CD4-positive, alpha-beta T cell (primary cell): ENCODE data around the gene VEPH1. TPM values are rescaled to one million over a fixed set of nuclear protein-coding genes. Genes with fewer than 3 reads are reported as not detected.

Source experiments
- ATAC-seq: fragments of 200-7000 bp; cut with Tn5 transposase; one replicate; pipeline ENCODE4 v1.10.0; 2022; ENCODE audit warnings: mild to moderate bottlenecking; ENCODE audit not compliant: poor library complexity
- CTCF ChIA-PET: fragments of 350-600 bp; sonication (Branson Sonifier 250); formaldehyde crosslinking; loops from one replicate; lab custom pipeline; 2021; ENCODE audit warnings: antibody characterized with exemption, inconsistent platforms; lab: Charles Lee
- POLR2A ChIA-PET: fragments of 350-600 bp; sonication (Branson Sonifier 250); formaldehyde crosslinking; loops from one replicate; lab custom pipeline; 2021; ENCODE audit warnings: antibody characterized with exemption, inconsistent platforms; lab: Charles Lee
- DNase-seq, 14 experiments: peaks; one replicate each; pipeline ENCODE4 v3.0.0-alpha.2; 2013 to 2020; ENCODE audit warnings: mixed read lengths in 2 of 14
- H3K27ac ChIP-seq, 2 donors: one replicate each; pipeline versions ENCODE4 v1.5.1 to v1.7.0; 2013; ENCODE audit warnings: low read length in 2 of 2, low read depth in 1 of 2, mild to moderate bottlenecking in 1 of 2
- H3K27me3 ChIP-seq, 2 experiments: 1 replicate in 1 of 2; 2 replicates in 1 of 2; pipeline versions ENCODE4 v1.6.1 to v1.7.0; 2013; ENCODE audit warnings: low read length in 2 of 2, control low read depth in 1 of 2, mild to moderate bottlenecking in 1 of 2, moderate library complexity in 1 of 2; ENCODE audit not compliant: insufficient read depth in 2 of 2, control insufficient read depth in 1 of 2
- H3K36me3 ChIP-seq: one replicate; pipeline ENCODE4 v1.6.1; 2013; ENCODE audit warnings: low read length, control low read depth; ENCODE audit not compliant: insufficient read depth
- H3K4me1 ChIP-seq: one replicate; pipeline ENCODE4 v1.6.1; 2013; ENCODE audit warnings: low read length, control low read depth; ENCODE audit not compliant: insufficient read depth
- H3K4me3 ChIP-seq: one replicate; pipeline ENCODE4 v1.5.1; 2013; ENCODE audit warnings: mild to moderate bottlenecking, low read length, moderate library complexity
- H3K9me3 ChIP-seq, 2 experiments: 1 replicate in 1 of 2; 2 replicates in 1 of 2; pipeline versions ENCODE4 v1.6.1 to v1.7.0; 2013; ENCODE audit warnings: low read length in 2 of 2, mild to moderate bottlenecking in 2 of 2, control low read depth in 1 of 2, moderate library complexity in 1 of 2; ENCODE audit not compliant: control insufficient read depth in 1 of 2, insufficient read depth in 1 of 2
- H3K27ac Mint-ChIP-seq: one replicate; pipeline ENCODE4 v1.8.0; 2020; ENCODE audit warnings: mixed read lengths
- H3K27me3 Mint-ChIP-seq: one replicate; pipeline ENCODE4 v1.8.0; 2021; ENCODE audit warnings: mixed read lengths
- H3K36me3 Mint-ChIP-seq: one replicate; pipeline ENCODE4 v1.8.0; 2021; ENCODE audit warnings: low read depth, mixed read lengths
- H3K4me1 Mint-ChIP-seq: one replicate; pipeline ENCODE4 v1.8.0; 2021; ENCODE audit warnings: low read depth, mixed read lengths
- H3K4me3 Mint-ChIP-seq: one replicate; pipeline ENCODE4 v1.8.0; 2020; ENCODE audit warnings: mild to moderate bottlenecking, mixed read lengths
- H3K9me3 Mint-ChIP-seq: one replicate; pipeline ENCODE4 v1.8.0; 2020; ENCODE audit warnings: mixed read lengths
- intact Hi-C, 2 experiments: fragments of 100-400 bp; cut with DNase I in 1 of 2; cut with micrococcal nuclease in 1 of 2; formaldehyde crosslinking; loops; one replicate each; pipeline versions ENCODE4 v1.15.1 to v1.9.0; 2023 to 2025; cut with DNase I, micrococcal nuclease
- total RNA-seq, 174 experiments: library from RNA in 2 of 174; stranded (reverse) in 2 of 174; gene quantifications; one replicate each; pipeline ENCODE4 v1.2.3 and lab custom pipeline; 2021 to 2026
- TF ChIP-seq, protein P1 (sequence below): fragments of 200-600 bp; IDR thresholded peaks from one replicate; pipeline ENCODE4 v1.8.0; 2022; ENCODE audit warnings: antibody characterized with exemption, mild to moderate bottlenecking

VEPH1 gene
- total RNA-seq, 2 experiments from 2014 or later, result not detected

- H3K27ac ChIP-seq, result no peak overlapping the region
- H3K27ac Mint-ChIP-seq, result no peak overlapping the region
- no peak overlapping the region for H3K4me3 Mint-ChIP-seq
- intact Hi-C loops, result no loop called here
- H3K4me1 Mint-ChIP-seq, result no peaks in the 10 kb centered on the region
- DNase-seq (no peak), ATAC-seq (no peak)
- CTCF ChIA-PET, result no interaction called here
- no peaks in the 10 kb centered on the region for H3K36me3 ChIP-seq
- POLR2A ChIA-PET, result no interaction called here
- no peaks in the 10 kb centered on the region for H3K36me3 Mint-ChIP-seq
- H3K9me3 Mint-ChIP-seq, result peaks cover 7% of the 10 kb centered on the region
- no peaks in the 10 kb centered on the region for H3K4me1 ChIP-seq
- no peaks in the 10 kb centered on the region for H3K9me3 ChIP-seq
- H3K27me3 Mint-ChIP-seq, result no peaks in the 10 kb centered on the region
- H3K27me3 ChIP-seq, result no peaks in the 10 kb centered on the region
- TF ChIP-seq, protein P1, sequence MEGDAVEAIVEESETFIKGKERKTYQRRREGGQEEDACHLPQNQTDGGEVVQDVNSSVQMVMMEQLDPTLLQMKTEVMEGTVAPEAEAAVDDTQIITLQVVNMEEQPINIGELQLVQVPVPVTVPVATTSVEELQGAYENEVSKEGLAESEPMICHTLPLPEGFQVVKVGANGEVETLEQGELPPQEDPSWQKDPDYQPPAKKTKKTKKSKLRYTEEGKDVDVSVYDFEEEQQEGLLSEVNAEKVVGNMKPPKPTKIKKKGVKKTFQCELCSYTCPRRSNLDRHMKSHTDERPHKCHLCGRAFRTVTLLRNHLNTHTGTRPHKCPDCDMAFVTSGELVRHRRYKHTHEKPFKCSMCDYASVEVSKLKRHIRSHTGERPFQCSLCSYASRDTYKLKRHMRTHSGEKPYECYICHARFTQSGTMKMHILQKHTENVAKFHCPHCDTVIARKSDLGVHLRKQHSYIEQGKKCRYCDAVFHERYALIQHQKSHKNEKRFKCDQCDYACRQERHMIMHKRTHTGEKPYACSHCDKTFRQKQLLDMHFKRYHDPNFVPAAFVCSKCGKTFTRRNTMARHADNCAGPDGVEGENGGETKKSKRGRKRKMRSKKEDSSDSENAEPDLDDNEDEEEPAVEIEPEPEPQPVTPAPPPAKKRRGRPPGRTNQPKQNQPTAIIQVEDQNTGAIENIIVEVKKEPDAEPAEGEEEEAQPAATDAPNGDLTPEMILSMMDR, result no peak
- H3K4me3 ChIP-seq, result no peak overlapping the region
These were observed 179.9 kb downstream of the VEPH1 start for GRCh38 chr3:157323360-157323759.

GRCh38 chr3:157319672-157320071 is 183.5 kb downstream of the VEPH1 start:
- H3K27me3 ChIP-seq, result no peaks in the 10 kb centered on the region

GRCh38 chr3:157318639-157319288 is 184.5 kb downstream of the VEPH1 start:
- Mint-ChIP-seq H3K27ac (no peak overlapping the region), H3K27me3 (no peaks in the 10 kb centered on the region), H3K4me1 (no peaks in the 10 kb centered on the region), H3K4me3 (no peak overlapping the region), H3K9me3 (no peaks in the 10 kb centered on the region), H3K36me3 (no peaks in the 10 kb centered on the region)
- ChIA-PET CTCF (no interaction called here), POLR2A (no interaction called here)
- Histone ChIP-seq H3K4me1 (no peaks in the 10 kb centered on the region), H3K27me3 (no peaks in the 10 kb centered on the region), H3K4me3 (no peak overlapping the region), H3K27ac (no peak overlapping the region), H3K9me3 (no peaks in the 10 kb centered on the region), H3K36me3 (no peaks in the 10 kb centered on the region)
- intact Hi-C loops, result no loop called here
- no peak for DNase-seq
- no peak for ATAC-seq
- TF ChIP-seq, protein P1, result no peak

More at GRCh38 chr3:157319672-157320071, 183.5 kb downstream of the VEPH1 start:
- H3K4me3 Mint-ChIP-seq, result no peak overlapping the region
- Histone ChIP-seq H3K9me3 (no peaks in the 10 kb centered on the region), H3K36me3 (no peaks in the 10 kb centered on the region), H3K4me3 (no peak overlapping the region), H3K4me1 (no peaks in the 10 kb centered on the region), H3K27ac (no peak overlapping the region)
- no peaks in the 10 kb centered on the region for H3K36me3 Mint-ChIP-seq
- H3K9me3 Mint-ChIP-seq, result no peaks in the 10 kb centered on the region
- POLR2A ChIA-PET, result no interaction called here
- H3K27me3 Mint-ChIP-seq, result no peaks in the 10 kb centered on the region
- ATAC-seq (no peak), DNase-seq (no peak)
- TF ChIP-seq, protein P1, result no peak
- CTCF ChIA-PET, result interaction anchor here (0.6 kb wide), 1 partner anchor 27 kb away, joined by 4 read pairs; no protein-coding TSS in a partner anchor
- intact Hi-C loops, result no loop called here
- H3K4me1 Mint-ChIP-seq, result no peaks in the 10 kb centered on the region
- H3K27ac Mint-ChIP-seq, result no peak overlapping the region
